ENCODE measurements around the gene CEP19. TPM values are rescaled to one million over a fixed set of nuclear protein-coding genes. Genes with fewer than 3 reads are reported as not detected.

CEP19 gene
- total RNA-seq, 4 donors from 2014 or later: 0.94 to 2.5 (median 1.2) TPM

- no peak for ATAC-seq (ENCODE audit: low FRiP score)
- no peak for DNase-seq (ENCODE audit: low spot score)
- no peak for TF ChIP-seq CTCF (IDR thresholded peaks at IDR 0.05)
Observed at GRCh38 chr3:196741249-196741889, 29.3 kb upstream of the CEP19 start.

GRCh38 chr3:196740481-196741248 lies 28.6 kb upstream of the CEP19 start:
- ATAC-seq (ENCODE audit: low FRiP score) (peak; percentile 48), DNase-seq (ENCODE audit: low spot score) (no peak)
- no peak for TF ChIP-seq CTCF (IDR thresholded peaks at IDR 0.05)

GRCh38 chr3:196739671-196740480 lies 27.8 kb upstream of the CEP19 start, which contains the start of gene PAK2:
Gene PAK2, plus strand, starts transcription at chr3:196739857. Its CDS starts 42,790 bp downstream, at chr3:196782647.
- TF ChIP-seq CTCF (IDR thresholded peaks at IDR 0.05): no peak
- DNase-seq (ENCODE audit: low spot score) (peak; percentile 69), ATAC-seq (ENCODE audit: low FRiP score) (peak; percentile 98)

GRCh38 chr3:196737655-196738054 lies 25.6 kb upstream of the CEP19 start:
- no peak for DNase-seq (ENCODE audit: low spot score)
- TF ChIP-seq CTCF (IDR thresholded peaks at IDR 0.05): no peak
- ATAC-seq (ENCODE audit: low FRiP score): no peak

- TF ChIP-seq CTCF (IDR thresholded peaks at IDR 0.05): no peak
- DNase-seq (ENCODE audit: low spot score): no peak
- ATAC-seq (ENCODE audit: low FRiP score): no peak
Observed at GRCh38 chr3:196736670-196737374, 24.8 kb upstream of the CEP19 start.

- DNase-seq (ENCODE audit: low spot score) (no peak), ATAC-seq (ENCODE audit: low FRiP score) (no peak)
- no peak for TF ChIP-seq CTCF (IDR thresholded peaks at IDR 0.05)
Observed at GRCh38 chr3:196735751-196736150, 23.7 kb upstream of the CEP19 start.

Measured in omental fat pad (tissue), 4 donors.